Esophagus muscularis mucosa (tissue), 3 donors: ENCODE measurements around the gene EMC10.

Experiments
- CTCF ChIP-seq, 3 experiments: fragments of 200-600 bp in 2 of 3; fragments of 450-650 bp in 1 of 3; sonication (generic) in 2 of 3; IDR thresholded peaks; one replicate each; pipeline ENCODE4 v1.5.1; 2017 to 2019; ENCODE audit warnings: antibody characterized with exemption in 3 of 3, mild to moderate bottlenecking in 2 of 3, moderate library complexity in 1 of 3
- POLR2A ChIP-seq: fragments of 450-650 bp; IDR thresholded peaks from one replicate; pipeline ENCODE4 v1.6.1; 2017; ENCODE audit warnings: antibody characterized with exemption, moderate library complexity, mild to moderate bottlenecking, low read depth

GRCh38 chr19:50479761-50480251 lies 3.5 kb downstream of the EMC10 start:
- TF ChIP-seq CTCF (IDR thresholded peaks at IDR 0.05) (no peak), POLR2A (no peak)
